Lower lobe of right lung (tissue), 2 donors: ENCODE results near the gene SLC25A25. TPM values are rescaled to one million over a fixed set of nuclear protein-coding genes. Genes with fewer than 3 reads are reported as not detected.

ENCODE experiments used
- ATAC-seq, 2 donors: fragments of 200-7000 bp; cut with Tn5 transposase; one replicate each; pipeline ENCODE4 v1.9.1; 2020 to 2022; ENCODE audit warnings: mild to moderate bottlenecking in 2 of 2, moderate library complexity in 2 of 2
- DNase-seq: peaks from one replicate; pipeline ENCODE4 v3.0.0-alpha.2; 2020
- H3K27ac ChIP-seq: fragments of 200-600 bp; one replicate; pipeline ENCODE4 v1.8.0; 2022
- H3K27me3 ChIP-seq: fragments of 200-600 bp; one replicate; pipeline ENCODE4 v1.8.0; 2022; ENCODE audit warnings: low read depth
- H3K36me3 ChIP-seq: fragments of 200-600 bp; one replicate; pipeline ENCODE4 v1.8.0; 2022; ENCODE audit warnings: mild to moderate bottlenecking
- H3K4me1 ChIP-seq: fragments of 200-600 bp; one replicate; pipeline ENCODE4 v1.8.0; 2022
- H3K4me3 ChIP-seq: fragments of 200-600 bp; one replicate; pipeline ENCODE4 v1.8.0; 2022; ENCODE audit warnings: mild to moderate bottlenecking
- H3K9me3 ChIP-seq: fragments of 200-600 bp; one replicate; pipeline ENCODE4 v1.8.0; 2022
- CTCF ChIP-seq: fragments of 200-600 bp; IDR thresholded peaks from one replicate; pipeline ENCODE4 v1.8.0; 2022; ENCODE audit warnings: antibody characterized with exemption, mild to moderate bottlenecking
- intact Hi-C: fragments of 100-400 bp; cut with DNase I; formaldehyde crosslinking; loops from one replicate; pipeline ENCODE4 v1.11.0; 2022
- total RNA-seq: library from RNA; stranded (reverse); fragmentation: NEBNext Ultra II Directional; extraction: Animal tissue kit (Norgen Biotek cat#: 25700); gene quantifications from one replicate; pipeline ENCODE4 v1.2.1, GENCODE V29; 2021
- donor health status: DM: no; HTN: yes; CAD: no; lungs with severe emphysema.

SLC25A25 gene
- total RNA-seq, 1 donor from 2014 or later, result 27.3 TPM

- DNase-seq (no peak), ATAC-seq (peak in 1 of 2 donors; percentile 30)
- TF ChIP-seq CTCF, result no peak
- H3K4me3 ChIP-seq, result peak overlapping the region; percentile 24
- H3K27ac ChIP-seq, result peak overlapping the region; percentile 79
- peaks cover 84% of the 10 kb centered on the region for H3K4me1 ChIP-seq
- H3K36me3 ChIP-seq, result no peaks in the 10 kb centered on the region
- no peaks in the 10 kb centered on the region for H3K9me3 ChIP-seq
- intact Hi-C loops, result no loop called here
- no peaks in the 10 kb centered on the region for H3K27me3 ChIP-seq
Observed at GRCh38 chr9:128073253-128073886, 5.3 kb downstream of the SLC25A25 start.

GRCh38 chr9:128077847-128078503 lies 9.9 kb downstream of the SLC25A25 start:
- intact Hi-C loops, result no loop called here
- Histone ChIP-seq H3K36me3 (no peaks in the 10 kb centered on the region), H3K27me3 (no peaks in the 10 kb centered on the region), H3K4me1 (peaks cover 80% of the 10 kb centered on the region), H3K27ac (peak overlapping the region; percentile 26), H3K4me3 (no peak overlapping the region), H3K9me3 (no peaks in the 10 kb centered on the region)
- ATAC-seq (peak in 1 of 2 donors; percentile 56), DNase-seq (no peak)
- TF ChIP-seq CTCF, result no peak

- Histone ChIP-seq H3K27ac (peak overlapping the region; percentile 26), H3K36me3 (no peaks in the 10 kb centered on the region), H3K27me3 (no peaks in the 10 kb centered on the region), H3K4me3 (no peak overlapping the region), H3K4me1 (peaks cover 74% of the 10 kb centered on the region), H3K9me3 (no peaks in the 10 kb centered on the region)
- intact Hi-C loops, result no loop called here
- TF ChIP-seq CTCF, result no peak
- no peak for DNase-seq
- peak; percentile 75 to 78 for ATAC-seq
Observed at GRCh38 chr9:128078504-128079434, 10.7 kb downstream of the SLC25A25 start.

- Histone ChIP-seq H3K27me3 (no peaks in the 10 kb centered on the region), H3K4me1 (peaks cover 63% of the 10 kb centered on the region), H3K27ac (peak overlapping the region; percentile 73), H3K36me3 (no peaks in the 10 kb centered on the region), H3K9me3 (no peaks in the 10 kb centered on the region), H3K4me3 (no peak overlapping the region)
- intact Hi-C loops, result no loop called here
- no peak for TF ChIP-seq CTCF
- ATAC-seq, result no peak
- no peak for DNase-seq
Observed at GRCh38 chr9:128080206-128080605, 12.2 kb downstream of the SLC25A25 start.

GRCh38 chr9:128081056-128081455 lies 13.0 kb downstream of the SLC25A25 start:
- no peak for DNase-seq
- Histone ChIP-seq H3K4me1 (peaks cover 57% of the 10 kb centered on the region), H3K4me3 (no peak overlapping the region), H3K36me3 (no peaks in the 10 kb centered on the region), H3K27ac (peak overlapping the region; percentile 73), H3K27me3 (no peaks in the 10 kb centered on the region), H3K9me3 (no peaks in the 10 kb centered on the region)
- TF ChIP-seq CTCF, result no peak
- ATAC-seq, result peak; percentile 50 to 70
- intact Hi-C loops, result no loop called here
